Ammon's horn (tissue), 1 donor: ENCODE data around the gene FKBP1A.
"Not testable (repeated sequence)": the region's sequence is repeated elsewhere in the genome, so short reads cannot be mapped to it uniquely, and the experiment has no call there.

Experiments used
- DNase-seq: peaks from one replicate; pipeline ENCODE4 v3.0.0-alpha.2; 2016; ENCODE audit warnings: low spot score

Gene FKBP1A

GRCh38 chr20:1363522-1363921 is 29.3 kb downstream of the FKBP1A start:
- no peak for DNase-seq

GRCh38 chr20:1362484-1362883 is 30.4 kb downstream of the FKBP1A start:
- no peak for DNase-seq

- no peak for DNase-seq
These were observed 32.6 kb downstream of the FKBP1A start for GRCh38 chr20:1360094-1360846.

- no peak for DNase-seq
These were observed 34.8 kb downstream of the FKBP1A start for GRCh38 chr20:1357921-1358671.

- DNase-seq = no peak
These were observed 38.9 kb downstream of the FKBP1A start for GRCh38 chr20:1353956-1354355.

GRCh38 chr20:1346315-1346969 is 46.4 kb downstream of the FKBP1A start:
- DNase-seq = no peak

GRCh38 chr20:1345756-1346093 is 47.1 kb downstream of the FKBP1A start:
- DNase-seq = no peak

GRCh38 chr20:1345030-1345755 is 47.7 kb downstream of the FKBP1A start:
- no peak for DNase-seq

- not testable (repeated sequence) for DNase-seq
These were observed 49.3 kb downstream of the FKBP1A start for GRCh38 chr20:1343446-1344124.

- peak; percentile 58 for DNase-seq
These were observed 51.1 kb downstream of the FKBP1A start for GRCh38 chr20:1341561-1342265.

GRCh38 chr20:1338801-1339200 is 54.1 kb downstream of the FKBP1A start:
- DNase-seq = no peak

- DNase-seq = no peak
These were observed 54.8 kb downstream of the FKBP1A start for GRCh38 chr20:1338096-1338495.

GRCh38 chr20:1337441-1337840 is 55.4 kb downstream of the FKBP1A start:
- DNase-seq = no peak

- no peak for DNase-seq
These were observed 56.0 kb downstream of the FKBP1A start for GRCh38 chr20:1336699-1337367.

GRCh38 chr20:1335961-1336698 is 56.7 kb downstream of the FKBP1A start:
- no peak for DNase-seq

- no peak for DNase-seq
These were observed 58.1 kb downstream of the FKBP1A start for GRCh38 chr20:1334761-1335160.

GRCh38 chr20:1334370-1334731 is 58.5 kb downstream of the FKBP1A start:
- DNase-seq = no peak

- DNase-seq = no peak
These were observed 59.1 kb downstream of the FKBP1A start for GRCh38 chr20:1333462-1334369.

- no peak for DNase-seq
These were observed 60.0 kb downstream of the FKBP1A start for GRCh38 chr20:1332749-1333300.
